ENCODE results near the gene ZNF335. TPM values are rescaled to one million over a fixed set of nuclear protein-coding genes. Genes with fewer than 3 reads are reported as not detected.

Gene ZNF335, protein sequence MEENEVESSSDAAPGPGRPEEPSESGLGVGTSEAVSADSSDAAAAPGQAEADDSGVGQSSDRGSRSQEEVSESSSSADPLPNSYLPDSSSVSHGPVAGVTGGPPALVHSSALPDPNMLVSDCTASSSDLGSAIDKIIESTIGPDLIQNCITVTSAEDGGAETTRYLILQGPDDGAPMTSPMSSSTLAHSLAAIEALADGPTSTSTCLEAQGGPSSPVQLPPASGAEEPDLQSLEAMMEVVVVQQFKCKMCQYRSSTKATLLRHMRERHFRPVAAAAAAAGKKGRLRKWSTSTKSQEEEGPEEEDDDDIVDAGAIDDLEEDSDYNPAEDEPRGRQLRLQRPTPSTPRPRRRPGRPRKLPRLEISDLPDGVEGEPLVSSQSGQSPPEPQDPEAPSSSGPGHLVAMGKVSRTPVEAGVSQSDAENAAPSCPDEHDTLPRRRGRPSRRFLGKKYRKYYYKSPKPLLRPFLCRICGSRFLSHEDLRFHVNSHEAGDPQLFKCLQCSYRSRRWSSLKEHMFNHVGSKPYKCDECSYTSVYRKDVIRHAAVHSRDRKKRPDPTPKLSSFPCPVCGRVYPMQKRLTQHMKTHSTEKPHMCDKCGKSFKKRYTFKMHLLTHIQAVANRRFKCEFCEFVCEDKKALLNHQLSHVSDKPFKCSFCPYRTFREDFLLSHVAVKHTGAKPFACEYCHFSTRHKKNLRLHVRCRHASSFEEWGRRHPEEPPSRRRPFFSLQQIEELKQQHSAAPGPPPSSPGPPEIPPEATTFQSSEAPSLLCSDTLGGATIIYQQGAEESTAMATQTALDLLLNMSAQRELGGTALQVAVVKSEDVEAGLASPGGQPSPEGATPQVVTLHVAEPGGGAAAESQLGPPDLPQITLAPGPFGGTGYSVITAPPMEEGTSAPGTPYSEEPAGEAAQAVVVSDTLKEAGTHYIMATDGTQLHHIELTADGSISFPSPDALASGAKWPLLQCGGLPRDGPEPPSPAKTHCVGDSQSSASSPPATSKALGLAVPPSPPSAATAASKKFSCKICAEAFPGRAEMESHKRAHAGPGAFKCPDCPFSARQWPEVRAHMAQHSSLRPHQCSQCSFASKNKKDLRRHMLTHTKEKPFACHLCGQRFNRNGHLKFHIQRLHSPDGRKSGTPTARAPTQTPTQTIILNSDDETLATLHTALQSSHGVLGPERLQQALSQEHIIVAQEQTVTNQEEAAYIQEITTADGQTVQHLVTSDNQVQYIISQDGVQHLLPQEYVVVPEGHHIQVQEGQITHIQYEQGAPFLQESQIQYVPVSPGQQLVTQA (N-terminal part only)
- total RNA-seq = 10 to 100 TPM in 1 of 10 donors, 1 to 10 TPM in 9; 6.1 to 11.6 (median 7.3) TPM
- 10 to 100 TPM in 1 of 2 donors, 1 to 10 TPM in 1; 4.9 to 13.1 TPM for polyA plus RNA-seq
- long read RNA-seq, donor 1, partial matches to known transcripts = 8 of 13 reads
- long read RNA-seq, donor 1, other reads (novel, unspliced or antisense) = 4 of 13 reads
- long read RNA-seq, donor 2, partial matches to known transcripts = 3 of 4 reads
- long read RNA-seq, donor 2, other reads (novel, unspliced or antisense) = 1 of 4 reads
- long read RNA-seq, donor 3, partial matches to known transcripts = 6 of 7 reads
- long read RNA-seq, donor 3, other reads (novel, unspliced or antisense) = 1 of 7 reads

DNA sequence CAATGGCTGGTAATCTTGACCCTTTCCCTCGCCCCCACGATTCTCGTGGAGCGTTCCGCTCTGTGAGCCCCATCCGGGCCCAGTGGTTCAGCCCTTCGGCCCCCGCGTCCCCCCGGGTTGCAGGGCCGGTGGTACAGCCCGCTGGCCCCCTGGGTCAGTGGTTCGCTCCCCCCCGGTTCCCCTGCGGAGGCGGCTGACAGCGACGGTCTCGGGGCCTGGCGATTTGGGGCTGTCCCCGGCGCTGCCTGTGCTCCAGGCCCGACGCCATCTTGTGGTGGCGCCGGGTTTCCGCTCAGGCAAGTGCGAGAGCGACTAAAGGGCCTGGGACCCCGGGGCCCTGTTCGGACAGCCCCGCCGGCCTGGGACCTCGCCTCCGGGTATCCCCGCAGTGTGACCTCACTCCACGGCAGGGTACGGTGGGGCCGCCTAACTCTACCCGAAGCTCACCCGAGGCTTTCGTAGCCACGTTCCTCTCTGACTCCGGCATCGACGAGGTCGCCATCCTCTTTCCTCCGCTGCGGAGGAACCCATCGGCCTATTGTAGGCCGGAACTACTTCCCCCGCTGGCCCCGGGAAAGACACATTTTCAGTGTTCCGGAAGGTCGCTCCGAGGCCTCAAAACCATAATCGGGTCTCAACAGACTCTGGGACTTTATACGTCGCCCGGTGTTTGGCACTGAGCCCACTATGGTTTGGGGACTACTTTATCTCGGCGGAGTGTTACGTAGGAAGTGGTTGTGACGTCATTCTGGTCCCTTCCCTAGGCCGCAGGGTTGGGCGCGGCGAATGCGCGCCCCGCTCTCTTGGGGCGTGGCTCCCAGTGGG lies at the start of gene ZNF335:
ZNF335 (minus strand) TSS at position 529 of the 825 bp plus-strand sequence. CDS start 793 bp downstream, outside the sequence.
- Histone ChIP-seq H3K4me1 (peaks cover 0 to 39% (median 22%) of the 10 kb centered on the region in 9 donors), H3K9me3 (no peaks in the 10 kb centered on the region), H3K27me3 (no peaks in the 10 kb centered on the region), H3K27ac (peak within 1 kb of the TSS; percentile 96 to 100 (median 99)), H3K36me3 (peaks cover 0 to 31% (median 13%) of the 10 kb centered on the region in 9 donors), H3K4me3 (peak within 1 kb of the TSS; percentile 63 to 99 (median 88))
- intact Hi-C loops (cut with DNase I) = loop anchor here in 3 of 10 donors (1.0 to 10.0 kb wide), 5 partner anchors 37 to 137 kb away; partner anchors contain the start of genes PCIF1 (in 2 of the 3), CTSA (in 1 of the 3), NCOA5 (in 1 of the 3) and NEURL2 (in 1 of the 3)
- ATAC-seq (peak; percentile 93 to 98 (median 96)), DNase-seq (peak; percentile 96)
- TF ChIP-seq, protein P1, sequence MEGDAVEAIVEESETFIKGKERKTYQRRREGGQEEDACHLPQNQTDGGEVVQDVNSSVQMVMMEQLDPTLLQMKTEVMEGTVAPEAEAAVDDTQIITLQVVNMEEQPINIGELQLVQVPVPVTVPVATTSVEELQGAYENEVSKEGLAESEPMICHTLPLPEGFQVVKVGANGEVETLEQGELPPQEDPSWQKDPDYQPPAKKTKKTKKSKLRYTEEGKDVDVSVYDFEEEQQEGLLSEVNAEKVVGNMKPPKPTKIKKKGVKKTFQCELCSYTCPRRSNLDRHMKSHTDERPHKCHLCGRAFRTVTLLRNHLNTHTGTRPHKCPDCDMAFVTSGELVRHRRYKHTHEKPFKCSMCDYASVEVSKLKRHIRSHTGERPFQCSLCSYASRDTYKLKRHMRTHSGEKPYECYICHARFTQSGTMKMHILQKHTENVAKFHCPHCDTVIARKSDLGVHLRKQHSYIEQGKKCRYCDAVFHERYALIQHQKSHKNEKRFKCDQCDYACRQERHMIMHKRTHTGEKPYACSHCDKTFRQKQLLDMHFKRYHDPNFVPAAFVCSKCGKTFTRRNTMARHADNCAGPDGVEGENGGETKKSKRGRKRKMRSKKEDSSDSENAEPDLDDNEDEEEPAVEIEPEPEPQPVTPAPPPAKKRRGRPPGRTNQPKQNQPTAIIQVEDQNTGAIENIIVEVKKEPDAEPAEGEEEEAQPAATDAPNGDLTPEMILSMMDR (IDR thresholded peaks at IDR 0.05) = peak in 8 of 9 donors; percentile 40 to 67 (median 50)
- 1% methylated on average over 72 of the region's 72 CpGs for WGBS, 2 donors

DNA sequence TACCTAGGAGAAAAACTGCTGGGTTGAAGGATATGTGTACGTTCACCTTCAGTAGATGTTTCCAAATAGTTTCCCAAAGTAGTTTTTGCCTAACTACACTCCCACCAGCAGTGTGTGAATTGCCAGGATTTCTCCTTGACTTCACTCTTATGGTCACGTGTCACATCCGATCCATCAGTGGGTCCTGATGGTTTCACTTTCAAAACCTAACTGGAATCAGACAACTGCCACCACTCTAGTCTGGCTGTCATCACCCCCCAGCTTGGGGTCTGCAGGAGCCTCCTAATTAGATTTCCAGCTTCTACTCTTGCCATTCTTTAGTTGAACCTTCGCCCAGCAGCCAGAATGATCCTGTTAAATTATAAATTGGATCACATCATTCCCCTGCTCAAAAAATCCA lies 48.6 kb upstream of the ZNF335 start:
- Histone ChIP-seq H3K4me3 (no peak overlapping the region), H3K4me1 (peaks cover 0 to 20% (median 9%) of the 10 kb centered on the region in 9 donors), H3K27me3 (peaks cover 14 to 98% (median 88%) of the 10 kb centered on the region in 7 donors), H3K9me3 (no peaks in the 10 kb centered on the region), H3K27ac (no peak overlapping the region), H3K36me3 (no peaks in the 10 kb centered on the region)
- ATAC-seq = no peak
- TF ChIP-seq, protein P1 (IDR thresholded peaks at IDR 0.05) = no peak
- intact Hi-C loops (cut with DNase I) = loop anchor here in 8 of 10 donors (5.0 to 10.0 kb wide), 4 partner anchors 64 to 334 kb away; partner anchors contain the start of gene NCOA5 (in 2 of the 8)
- DNase-seq = no peak
- 69 to 76% methylated on average over 4 of the region's 4 CpGs for WGBS, 2 donors

DNA sequence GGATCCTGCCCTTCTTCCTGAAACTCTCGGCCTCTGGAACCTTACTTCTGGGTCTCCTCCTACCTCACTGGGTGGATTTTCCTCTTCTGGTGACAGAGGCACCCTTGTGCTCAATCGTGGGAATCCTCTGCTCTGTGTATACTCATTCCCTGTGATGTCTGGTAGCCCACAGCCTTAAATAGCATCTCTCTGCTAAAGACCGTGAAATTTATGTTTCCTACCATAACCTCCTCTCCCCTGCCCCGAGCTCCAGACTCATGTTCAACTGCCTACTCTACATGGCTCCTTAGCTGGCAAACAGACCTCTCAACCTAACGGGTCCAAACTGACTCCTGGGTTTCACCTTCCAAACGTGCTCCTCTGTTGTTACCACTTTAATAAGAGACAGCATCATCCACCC lies 46.6 kb upstream of the ZNF335 start:
- Histone ChIP-seq H3K4me1 (peaks cover 0 to 29% (median 16%) of the 10 kb centered on the region in 9 donors), H3K27me3 (peaks cover 22 to 98% (median 89%) of the 10 kb centered on the region in 7 donors), H3K36me3 (no peaks in the 10 kb centered on the region), H3K9me3 (no peaks in the 10 kb centered on the region), H3K4me3 (no peak overlapping the region), H3K27ac (no peak overlapping the region)
- ATAC-seq (no peak), DNase-seq (no peak)
- WGBS, 2 donors = 63 to 66% methylated on average over 6 of the region's 6 CpGs
- TF ChIP-seq, protein P1 (IDR thresholded peaks at IDR 0.05) = no peak
- intact Hi-C loops (cut with DNase I) = loop anchor here in 2 of 10 donors (5.0 to 10.0 kb wide), 2 partner anchors 154 to 326 kb away; no protein-coding TSS in a partner anchor

All from heart right ventricle (tissue), 16 donors.